Measurements from ENCODE around the gene WNT1.

GRCh38 chr12:48956279-48957140 lies 21.6 kb upstream of the WNT1 start:
- TF ChIP-seq CTCF (IDR thresholded peaks at IDR 0.05) (peak; percentile 41), EZH2 (IDR thresholded peaks at IDR 0.05) (no peak), EZH2phosphoT487 (IDR thresholded peaks at IDR 0.05) (no peak)
